Caco-2 (cell line): ENCODE data around the gene MEX3A. TPM values are rescaled to one million over a fixed set of nuclear protein-coding genes. Genes with fewer than 3 reads are reported as not detected.

Experiments used
- BruUV-seq: library from RNA; stranded (reverse); fragments of 400-500 nt; replicated peaks from 2 replicates; lab custom pipeline; 2021; lab: Mats Ljungman, UMichigan
- CTCF ChIA-PET: fragments of 300-600 bp; sonication (Branson Sonifier 250); formaldehyde crosslinking; loops from one replicate; lab custom pipeline; 2022; ENCODE audit warnings: antibody characterized with exemption; lab: Charles Lee
- POLR2A ChIA-PET: fragments of 300-600 bp; sonication (Branson Sonifier 250); formaldehyde crosslinking; loops from one replicate; lab custom pipeline; 2022; ENCODE audit warnings: antibody characterized with exemption; lab: Charles Lee
- DNase-seq, 2 experiments: peaks; one replicate each; pipeline versions ENCODE4 v3.0.0 to v3.0.0-alpha.2; 2020 to 2022
- H3K27me3 ChIP-seq: replicated peaks from 2 replicates; pipeline ENCODE4 v1.6.0; 2011; ENCODE audit warnings: low read length; ENCODE audit not compliant: control insufficient read depth, insufficient read depth
- H3K36me3 ChIP-seq: 2 replicates; pipeline ENCODE4 v1.5.1; 2011; ENCODE audit warnings: low read length; ENCODE audit not compliant: control insufficient read depth, insufficient read depth
- H3K4me1 ChIP-seq: fragments of 250-450 bp; sonication (Bioruptor Pico); 2 replicates; pipeline ENCODE4 v1.5.1; 2020; ENCODE audit warnings: mild to moderate bottlenecking
- H3K4me3 ChIP-seq: 2 replicates; pipeline ENCODE4 v1.5.1; 2011; ENCODE audit warnings: low read depth, mild to moderate bottlenecking, control low read depth, low read length
- H3K9me3 ChIP-seq: fragments of 250-450 bp; sonication (Bioruptor Pico); 2 replicates; pipeline ENCODE4 v1.5.1; 2020; ENCODE audit warnings: mild to moderate bottlenecking, moderate library complexity
- H3K27ac Mint-ChIP-seq: one replicate; pipeline ENCODE4 v1.8.0; 2022; ENCODE audit warnings: mixed read lengths; ENCODE audit not compliant: unreplicated experiment
- H3K27me3 Mint-ChIP-seq: one replicate; pipeline ENCODE4 v1.8.0; 2022; ENCODE audit warnings: mixed read lengths; ENCODE audit not compliant: insufficient read depth, unreplicated experiment
- H3K36me3 Mint-ChIP-seq: one replicate; pipeline ENCODE4 v1.8.0; 2022; ENCODE audit warnings: mild to moderate bottlenecking, mixed read lengths; ENCODE audit not compliant: insufficient read depth, unreplicated experiment
- H3K4me1 Mint-ChIP-seq: one replicate; pipeline ENCODE4 v1.8.0; 2022; ENCODE audit warnings: low read depth, mixed read lengths; ENCODE audit not compliant: unreplicated experiment
- H3K4me3 Mint-ChIP-seq: one replicate; pipeline ENCODE4 v1.8.0; 2022; ENCODE audit warnings: mild to moderate bottlenecking, moderate library complexity, mixed read lengths; ENCODE audit not compliant: unreplicated experiment
- H3K9me3 Mint-ChIP-seq: one replicate; pipeline ENCODE4 v1.8.0; 2022; ENCODE audit warnings: mixed read lengths; ENCODE audit not compliant: unreplicated experiment
- intact Hi-C: fragments of 100-400 bp; cut with micrococcal nuclease; formaldehyde crosslinking; loops from one replicate; pipeline ENCODE4 v1.10.0; 2022; ENCODE audit not compliant: unreplicated experiment
- total RNA-seq: library from RNA; stranded (reverse); gene quantifications from 2 replicates; pipeline ENCODE4 v1.2.3, GENCODE V29; 2022
- TF ChIP-seq, protein P1 (sequence below), 2 experiments: fragments of 200-600 bp in 1 of 2; IDR thresholded peaks; 1 replicate in 1 of 2; 2 replicates in 1 of 2; pipeline versions ENCODE4 v1.5.1 to v1.8.0; 2011 to 2022; ENCODE audit warnings: antibody characterized with exemption in 1 of 2, control low read depth in 1 of 2, inconsistent platforms in 1 of 2, low read depth in 1 of 2, low read length in 1 of 2, mild to moderate bottlenecking in 1 of 2, moderate library complexity in 1 of 2; ENCODE audit not compliant: insufficient read depth in 1 of 2, severe bottlenecking in 1 of 2, unreplicated experiment in 1 of 2

Gene MEX3A
- total RNA-seq, 1 experiment from 2014 or later, result 8.9 TPM

DNA sequence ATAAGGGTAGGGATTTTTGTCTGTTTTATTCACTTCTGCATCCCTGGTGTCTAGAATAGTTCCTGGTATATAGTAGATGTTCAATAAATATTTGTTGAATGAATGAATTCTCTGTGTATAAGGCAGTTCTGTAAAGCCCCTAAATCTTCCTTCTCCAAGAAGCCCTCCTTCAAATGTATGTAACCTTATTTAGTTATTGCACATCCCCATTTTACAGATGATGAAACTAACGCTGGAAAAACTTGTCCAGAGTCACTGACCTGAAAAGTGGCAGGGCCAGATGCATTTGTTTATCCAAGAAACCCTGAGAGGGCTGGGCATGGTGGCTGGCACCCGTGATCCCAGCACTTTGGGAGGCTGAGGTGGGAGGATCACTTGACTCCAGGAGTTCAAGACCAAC lies 28.0 kb upstream of the MEX3A start:
- ChIA-PET POLR2A (no interaction called here), CTCF (no interaction called here)
- Mint-ChIP-seq H3K27ac (no peak overlapping the region), H3K4me1 (peaks cover 18% of the 10 kb centered on the region), H3K36me3 (peaks cover 29% of the 10 kb centered on the region), H3K27me3 (no peaks in the 10 kb centered on the region), H3K4me3 (no peak overlapping the region), H3K9me3 (no peaks in the 10 kb centered on the region)
- Histone ChIP-seq H3K36me3 (no peaks in the 10 kb centered on the region), H3K4me1 (peaks cover 23% of the 10 kb centered on the region), H3K27me3 (no peaks in the 10 kb centered on the region), H3K9me3 (no peaks in the 10 kb centered on the region), H3K4me3 (no peak overlapping the region)
- BruUV-seq, result no TSS peak
- intact Hi-C loops, result no loop called here
- TF ChIP-seq, protein P1, sequence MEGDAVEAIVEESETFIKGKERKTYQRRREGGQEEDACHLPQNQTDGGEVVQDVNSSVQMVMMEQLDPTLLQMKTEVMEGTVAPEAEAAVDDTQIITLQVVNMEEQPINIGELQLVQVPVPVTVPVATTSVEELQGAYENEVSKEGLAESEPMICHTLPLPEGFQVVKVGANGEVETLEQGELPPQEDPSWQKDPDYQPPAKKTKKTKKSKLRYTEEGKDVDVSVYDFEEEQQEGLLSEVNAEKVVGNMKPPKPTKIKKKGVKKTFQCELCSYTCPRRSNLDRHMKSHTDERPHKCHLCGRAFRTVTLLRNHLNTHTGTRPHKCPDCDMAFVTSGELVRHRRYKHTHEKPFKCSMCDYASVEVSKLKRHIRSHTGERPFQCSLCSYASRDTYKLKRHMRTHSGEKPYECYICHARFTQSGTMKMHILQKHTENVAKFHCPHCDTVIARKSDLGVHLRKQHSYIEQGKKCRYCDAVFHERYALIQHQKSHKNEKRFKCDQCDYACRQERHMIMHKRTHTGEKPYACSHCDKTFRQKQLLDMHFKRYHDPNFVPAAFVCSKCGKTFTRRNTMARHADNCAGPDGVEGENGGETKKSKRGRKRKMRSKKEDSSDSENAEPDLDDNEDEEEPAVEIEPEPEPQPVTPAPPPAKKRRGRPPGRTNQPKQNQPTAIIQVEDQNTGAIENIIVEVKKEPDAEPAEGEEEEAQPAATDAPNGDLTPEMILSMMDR (IDR thresholded peaks at IDR 0.05; ENCODE audit: insufficient read depth in 1 of 2, low read depth in 1 of 2, low read length in 1 of 2, severe bottlenecking in 1 of 2, unreplicated experiment in 1 of 2), result no peak
- no peak for DNase-seq

DNA sequence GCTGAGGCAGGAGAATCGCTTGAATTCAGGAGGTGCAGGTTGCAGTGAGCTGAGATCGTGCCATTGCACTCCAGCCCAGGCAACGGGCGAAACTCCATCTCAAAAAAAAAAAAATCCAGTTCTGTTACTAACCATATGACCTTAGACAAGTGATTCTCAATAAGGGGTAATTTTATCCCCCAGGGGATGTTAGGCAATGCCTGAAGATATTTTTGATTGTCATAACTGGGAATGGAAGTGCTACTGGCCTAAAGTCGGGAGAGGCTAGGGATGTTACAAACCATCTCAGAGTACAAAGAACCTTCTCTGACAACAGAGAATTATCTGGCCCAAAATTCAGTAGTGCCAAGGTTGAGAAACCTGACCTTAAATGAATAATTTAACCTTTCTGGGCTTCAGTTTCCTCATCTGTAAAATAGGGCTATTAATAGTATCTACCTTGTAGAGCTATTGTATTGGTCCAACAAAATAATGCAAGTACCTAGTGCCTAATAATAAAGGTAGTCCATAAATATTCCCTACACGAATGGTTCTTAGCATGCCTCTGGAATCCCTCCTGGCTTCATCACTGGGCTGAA lies 26.5 kb upstream of the MEX3A start:
- BruUV-seq, result no TSS peak
- ChIA-PET CTCF (no interaction called here), POLR2A (interaction anchor here (1.0 kb wide), 1 partner anchor 104 kb away, joined by 3 read pairs; the partner anchor contains the start of gene PMF1)
- Histone ChIP-seq H3K36me3 (no peaks in the 10 kb centered on the region), H3K4me3 (no peak overlapping the region), H3K27me3 (no peaks in the 10 kb centered on the region), H3K4me1 (peaks cover 31% of the 10 kb centered on the region), H3K9me3 (no peaks in the 10 kb centered on the region)
- no peaks in the 10 kb centered on the region for H3K27me3 Mint-ChIP-seq
- no peak overlapping the region for H3K27ac Mint-ChIP-seq
- DNase-seq, result no peak
- peaks cover 31% of the 10 kb centered on the region for H3K4me1 Mint-ChIP-seq
- no peak overlapping the region for H3K4me3 Mint-ChIP-seq
- intact Hi-C loops, result no loop called here
- TF ChIP-seq, protein P1 (IDR thresholded peaks at IDR 0.05; ENCODE audit: insufficient read depth in 1 of 2, low read depth in 1 of 2, low read length in 1 of 2, severe bottlenecking in 1 of 2, unreplicated experiment in 1 of 2), result no peak
- H3K9me3 Mint-ChIP-seq, result no peaks in the 10 kb centered on the region
- H3K36me3 Mint-ChIP-seq, result peaks cover 20% of the 10 kb centered on the region

DNA sequence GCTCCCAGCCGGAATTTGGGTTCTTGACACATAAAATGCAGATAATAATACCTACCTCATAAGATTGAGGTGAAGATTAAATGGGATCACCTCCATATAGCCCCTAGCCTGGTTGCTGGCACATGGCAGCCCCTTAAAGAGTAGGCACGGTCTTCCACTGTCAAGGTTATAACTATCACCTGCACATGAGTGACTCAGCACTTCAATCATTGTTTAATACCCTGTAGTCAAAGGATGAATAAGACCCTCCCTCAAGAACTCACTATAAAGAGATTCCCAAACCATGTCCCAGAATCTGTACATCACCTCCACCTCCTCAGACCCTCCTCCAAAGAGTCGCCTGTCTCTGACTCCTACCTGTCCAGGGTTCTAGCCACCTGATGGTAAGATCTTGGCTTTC lies 25.8 kb upstream of the MEX3A start:
- POLR2A ChIA-PET, result no interaction called here
- no peak overlapping the region for H3K4me3 Mint-ChIP-seq

More for the DNA sequence above, 25.8 kb upstream of the MEX3A start:
- Histone ChIP-seq H3K9me3 (no peaks in the 10 kb centered on the region), H3K36me3 (no peaks in the 10 kb centered on the region), H3K27me3 (no peaks in the 10 kb centered on the region), H3K4me3 (no peak overlapping the region), H3K4me1 (peaks cover 30% of the 10 kb centered on the region)
- Mint-ChIP-seq H3K27ac (no peak overlapping the region), H3K9me3 (no peaks in the 10 kb centered on the region), H3K4me1 (peaks cover 33% of the 10 kb centered on the region), H3K36me3 (peaks cover 23% of the 10 kb centered on the region), H3K27me3 (no peaks in the 10 kb centered on the region)
- DNase-seq, result no peak
- TF ChIP-seq, protein P1 (IDR thresholded peaks at IDR 0.05; ENCODE audit: insufficient read depth in 1 of 2, low read depth in 1 of 2, low read length in 1 of 2, severe bottlenecking in 1 of 2, unreplicated experiment in 1 of 2), result no peak
- intact Hi-C loops, result no loop called here
- CTCF ChIA-PET, result no interaction called here
- BruUV-seq, result no TSS peak
